ENCODE results near the gene CCDC97. TPM values are rescaled to one million over a fixed set of nuclear protein-coding genes. Genes with fewer than 3 reads are reported as not detected.

The CCDC97 gene
- total and polyA plus RNA-seq, 2 of the 8 experiments (the other 6 are each of a cell fraction or from before 2014, with no cell fraction given): 19.8 to 27.1 TPM

- Histone ChIP-seq H4K5ac (ENCODE audit: insufficient read length, low read depth, low read length) (no peak overlapping the region), H3K14ac (ENCODE audit: insufficient read length) (no peak overlapping the region), H3K4ac (replicated peaks; ENCODE audit: insufficient read length, low read depth, low read length) (no peak overlapping the region), H3K23ac (ENCODE audit: insufficient read length) (no peak overlapping the region), H4K8ac (ENCODE audit: extremely low read depth, insufficient read depth, low read length) (no peak overlapping the region), H3K36me3 (ENCODE audit: control insufficient read depth in 2 of 4, insufficient read depth in 4 of 4, low read length in 3 of 4) (peaks cover 75 to 100% (median 98%) of the 10 kb centered on the region in 4 experiments), H3K79me1 (ENCODE audit: low read depth, low read length) (peaks cover 2% of the 10 kb centered on the region; the same call in 1 of the 2 replicates), H3K79me2 (ENCODE audit: control insufficient read depth in 1 of 2, insufficient read depth in 2 of 2, low read length in 2 of 2) (no peaks in the 10 kb centered on the region), H3K9me3 (ENCODE audit: insufficient read depth in 2 of 2, low read depth in 1 of 2, low read length in 1 of 2) (no peaks in the 10 kb centered on the region), H2BK20ac (ENCODE audit: low read length) (no peak overlapping the region), H3K56ac (replicated peaks; ENCODE audit: insufficient read length, low read depth, low read length) (no peak overlapping the region), H3K4me3 (ENCODE audit: extremely low read depth in 1 of 4, insufficient read depth in 2 of 4, low read depth in 3 of 4, low read length in 4 of 4) (no peak overlapping the region), H3K4me2 (ENCODE audit: insufficient read depth in 1 of 2, low read depth in 2 of 2, low read length in 2 of 2) (no peak overlapping the region), H3K4me1 (replicated peaks in 1 of 4; ENCODE audit: control insufficient read depth in 3 of 4, insufficient read depth in 4 of 4, low read length in 3 of 4) (no peaks in the 10 kb centered on the region), H3K9ac (replicated peaks in 1 of 4; ENCODE audit: extremely low read depth in 1 of 4, low read depth in 3 of 4, low read length in 3 of 4) (no peak overlapping the region), H4K91ac (replicated peaks; ENCODE audit: insufficient read length, low read length) (no peak overlapping the region), H3K18ac (ENCODE audit: extremely low read depth, low read length) (no peak overlapping the region), H2BK15ac (ENCODE audit: low read length) (no peak overlapping the region), H2BK5ac (ENCODE audit: low read depth, low read length) (no peak overlapping the region), H4K20me1 (replicated peaks in 1 of 2; ENCODE audit: control insufficient read depth in 1 of 2, insufficient read depth in 2 of 2, low read length in 2 of 2) (peaks cover 13 to 26% of the 10 kb centered on the region in 2 experiments), H2BK120ac (replicated peaks; ENCODE audit: low read depth, low read length) (no peak overlapping the region), H3K23me2 (ENCODE audit: low read depth, low read length) (no peaks in the 10 kb centered on the region), H2BK12ac (ENCODE audit: low read depth, low read length) (no peak overlapping the region), H3K27ac (ENCODE audit: low read depth, low read length) (no peak overlapping the region), H2AFZ (ENCODE audit: low read length) (no peak overlapping the region), H3K27me3 (replicated peaks in 1 of 4; ENCODE audit: control insufficient read depth in 3 of 4, extremely low read depth in 1 of 4, insufficient read depth in 3 of 4, low read length in 3 of 4) (no peaks in the 10 kb centered on the region), H2AK5ac (ENCODE audit: low read depth, low read length) (no peak overlapping the region)
- WGBS, 2 experiments (ENCODE audit: extremely low coverage in 1 of 2, insufficient coverage in 1 of 2, insufficient read length in 1 of 2, insufficient replicate concordance in 2 of 2, low coverage in 1 of 2, low lambda C conversion rate in 2 of 2, missing lambda C conversion rate in 1 of 2): 94% methylated on average over 2 of the region's 2 CpGs; no CpG with 5 or more reads in 1 of the 2 experiments
- no peak for FAIRE-seq
- ChIA-PET POLR2A (ENCODE audit: partially characterized antibody) (interaction anchor here (22.6 to 38.6 kb wide), 2 partner anchors 7 to 16 kb away, joined by 579 read pairs; partner anchors contain the start of genes CCDC97 and HNRNPUL1), CTCF (ENCODE audit: partially characterized antibody) (interaction anchor here (7.8 kb wide), 1 partner anchor 10 kb away, joined by 63 read pairs; no protein-coding TSS in a partner anchor)
- DNase-seq (ENCODE audit: low read depth in 1 of 2, low spot score in 2 of 2): no peak
- no peak for TF ChIP-seq RNF2 (IDR thresholded peaks at IDR 0.05; ENCODE audit: borderline replicate concordance, low read depth, low read length, missing control alignments, poor library complexity, severe bottlenecking)
- TF ChIP-seq TEAD4 (IDR thresholded peaks at IDR 0.05; ENCODE audit: low read depth, low read length): no peak
- TF ChIP-seq SP4 (IDR thresholded peaks at IDR 0.05; ENCODE audit: low read length): no peak
- no peak for TF ChIP-seq SIRT6 (IDR thresholded peaks at IDR 0.05; ENCODE audit: low read length)
- TF ChIP-seq RBBP5 (IDR thresholded peaks at IDR 0.05; ENCODE audit: borderline replicate concordance, low read depth, low read length): no peak
- TF ChIP-seq, protein P1, sequence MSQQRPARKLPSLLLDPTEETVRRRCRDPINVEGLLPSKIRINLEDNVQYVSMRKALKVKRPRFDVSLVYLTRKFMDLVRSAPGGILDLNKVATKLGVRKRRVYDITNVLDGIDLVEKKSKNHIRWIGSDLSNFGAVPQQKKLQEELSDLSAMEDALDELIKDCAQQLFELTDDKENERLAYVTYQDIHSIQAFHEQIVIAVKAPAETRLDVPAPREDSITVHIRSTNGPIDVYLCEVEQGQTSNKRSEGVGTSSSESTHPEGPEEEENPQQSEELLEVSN (IDR thresholded peaks at IDR 0.05): no peak
- TF ChIP-seq SAP30 (IDR thresholded peaks at IDR 0.05; ENCODE audit: insufficient read depth, insufficient replicate concordance, low read length): no peak
Observed at GRCh38 chr19:41296433-41296871, 13.5 kb upstream of the CCDC97 start.

Measured in H1 (cell line).